ENCODE data around the gene GRIP2.

The GRIP2 gene

DNA sequence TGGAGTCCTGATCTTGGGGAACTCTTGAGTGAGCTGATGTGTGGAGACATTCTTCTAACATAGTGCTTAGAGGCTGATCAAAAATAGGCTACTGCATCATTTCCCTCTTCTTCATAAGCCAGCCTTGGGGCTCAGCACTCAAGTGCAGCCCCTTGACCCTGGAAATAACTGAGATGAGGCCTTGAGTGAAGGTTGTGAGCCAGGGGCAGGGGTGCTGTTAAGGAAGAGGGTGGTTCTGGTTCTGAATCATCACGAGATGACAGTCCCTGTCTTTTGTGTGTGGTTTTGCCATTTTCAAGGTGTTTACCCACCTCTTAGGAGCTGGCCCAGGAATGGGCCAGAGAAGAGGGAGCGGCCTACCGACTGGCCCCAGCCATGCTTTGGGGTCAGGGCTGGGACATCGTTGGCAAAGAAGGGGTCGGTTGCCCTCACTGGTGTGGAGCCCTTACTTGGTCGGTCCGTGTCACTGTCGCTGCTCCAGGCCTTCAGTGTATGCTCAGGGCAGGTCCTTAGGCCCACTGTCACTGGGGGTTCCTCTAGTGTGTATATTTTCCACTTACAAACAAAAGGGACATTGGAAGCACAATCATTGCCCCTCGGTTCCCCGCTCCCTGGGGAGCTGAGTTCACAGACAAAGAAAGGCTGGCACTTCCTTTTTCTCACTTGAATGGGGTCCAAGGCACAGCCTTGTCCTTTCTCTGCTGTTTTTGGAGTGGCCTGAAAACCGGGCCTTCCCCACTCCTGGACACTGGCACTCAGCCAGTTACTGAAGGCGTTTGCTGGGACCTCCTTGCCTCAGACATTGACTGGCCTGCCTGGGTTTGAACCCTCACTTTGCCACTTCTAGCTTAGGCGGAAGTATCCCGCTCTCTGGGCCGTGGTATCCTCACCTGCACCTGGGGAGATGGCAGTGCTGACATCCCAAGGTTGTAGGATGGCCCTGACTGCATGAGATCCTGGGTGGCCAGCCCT, 91.1 kb downstream of the GRIP2 start:
- no peak for DNase-seq

DNA sequence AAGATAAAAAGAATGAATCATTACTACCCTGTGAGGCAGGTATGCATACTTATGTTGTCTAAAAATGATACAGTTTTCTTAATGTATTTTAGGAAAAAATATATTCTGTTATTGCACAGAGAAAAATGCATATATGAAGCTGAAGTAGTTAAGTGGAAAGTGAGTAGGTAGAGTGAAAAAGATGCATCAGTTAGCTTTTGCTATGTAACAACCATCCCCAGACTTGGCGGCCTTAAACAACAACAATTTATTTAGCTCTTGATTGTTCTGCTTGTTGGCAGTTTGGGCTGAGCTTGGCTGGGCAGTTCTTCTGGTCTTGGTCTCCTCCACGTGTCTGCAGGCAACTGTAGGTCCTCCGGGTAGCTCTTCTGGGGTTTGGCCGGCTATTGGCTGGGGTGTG, 92.1 kb downstream of the GRIP2 start:
- no peak for DNase-seq

DNA sequence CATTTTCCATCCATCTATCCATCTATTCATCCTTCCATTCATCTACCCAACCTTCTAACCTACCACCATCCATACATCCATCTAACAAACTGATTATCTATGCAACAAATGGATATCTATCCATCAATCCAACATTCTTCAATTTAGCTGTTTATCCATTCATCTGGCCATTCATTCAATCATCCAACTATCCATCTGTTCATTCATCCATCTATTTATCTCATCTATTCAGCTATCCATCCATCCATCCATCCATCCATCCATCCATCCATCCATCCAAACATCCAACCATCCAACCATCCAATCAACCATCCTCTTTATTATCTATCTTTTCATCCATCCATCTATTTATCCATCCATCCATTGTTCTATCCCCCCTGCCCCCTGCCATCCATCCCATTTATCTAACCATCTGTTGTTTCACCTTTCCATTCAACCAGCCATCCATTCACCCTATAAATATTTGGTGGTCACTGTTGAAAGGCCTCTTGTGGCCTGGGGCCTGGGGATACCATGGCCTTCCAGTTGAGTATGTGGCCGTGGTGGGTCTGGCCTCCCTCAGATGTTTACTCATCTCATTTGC, 93.1 kb downstream of the GRIP2 start:
- no peak for DNase-seq

DNA sequence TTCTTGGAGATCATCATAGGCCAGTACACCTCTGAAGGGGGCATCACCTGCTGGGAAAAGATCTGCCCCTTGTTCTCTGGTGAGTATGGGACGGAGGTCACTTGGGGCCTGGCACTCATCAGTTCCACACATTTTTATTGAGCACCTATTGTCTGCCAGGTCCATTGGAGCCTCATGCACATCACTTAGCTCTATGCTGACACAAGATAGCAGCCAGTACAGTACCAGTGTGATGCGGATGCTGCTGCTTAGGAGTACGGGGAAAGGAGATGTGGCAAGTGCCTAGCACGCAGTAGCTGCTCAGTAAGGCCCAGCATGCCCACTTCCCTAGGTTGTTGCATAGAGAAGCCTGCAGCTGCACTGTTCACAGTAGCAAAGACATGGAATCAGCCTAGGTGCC, 94.4 kb downstream of the GRIP2 start:
- DNase-seq, result no peak

DNA sequence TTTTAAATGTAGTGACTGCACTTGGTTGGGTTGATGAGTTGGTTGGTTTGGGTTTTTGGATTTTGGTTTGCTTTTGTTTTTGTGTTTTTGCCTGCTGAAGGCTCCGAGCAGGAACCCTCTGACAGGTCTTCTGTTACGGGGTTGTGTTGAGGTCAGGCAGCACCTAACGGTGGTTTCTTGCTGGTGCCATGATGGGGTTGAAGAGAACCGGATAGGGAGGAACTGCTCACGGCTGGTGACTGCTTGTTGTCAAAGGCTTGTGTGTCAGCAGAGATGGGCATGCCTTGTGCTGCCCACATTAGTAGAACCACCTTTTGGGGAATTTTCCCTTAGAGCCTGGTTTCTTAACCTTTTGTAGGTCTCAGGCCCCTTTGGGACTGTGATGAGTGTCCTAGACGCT, 95.8 kb downstream of the GRIP2 start:
- DNase-seq, result no peak

DNA sequence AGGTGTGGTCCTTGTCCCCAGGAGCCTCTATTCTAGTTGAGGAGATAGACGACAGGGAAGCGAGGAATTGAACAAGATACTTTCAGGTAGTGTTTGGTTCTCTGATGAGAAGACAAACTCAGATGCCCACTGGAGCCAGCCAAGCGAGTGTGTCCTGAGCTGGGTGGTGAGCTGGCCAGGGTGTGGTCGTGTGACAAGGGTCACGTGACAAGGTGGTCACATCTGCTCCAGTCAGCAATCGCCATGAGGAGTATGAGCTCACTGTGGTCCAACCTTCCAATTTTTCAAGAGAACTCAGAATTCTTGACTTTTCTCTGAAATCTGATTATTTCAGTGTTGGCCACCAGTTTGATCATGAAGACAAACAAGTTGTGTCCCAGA, 98.2 kb downstream of the GRIP2 start:
- DNase-seq, result no peak

DNA sequence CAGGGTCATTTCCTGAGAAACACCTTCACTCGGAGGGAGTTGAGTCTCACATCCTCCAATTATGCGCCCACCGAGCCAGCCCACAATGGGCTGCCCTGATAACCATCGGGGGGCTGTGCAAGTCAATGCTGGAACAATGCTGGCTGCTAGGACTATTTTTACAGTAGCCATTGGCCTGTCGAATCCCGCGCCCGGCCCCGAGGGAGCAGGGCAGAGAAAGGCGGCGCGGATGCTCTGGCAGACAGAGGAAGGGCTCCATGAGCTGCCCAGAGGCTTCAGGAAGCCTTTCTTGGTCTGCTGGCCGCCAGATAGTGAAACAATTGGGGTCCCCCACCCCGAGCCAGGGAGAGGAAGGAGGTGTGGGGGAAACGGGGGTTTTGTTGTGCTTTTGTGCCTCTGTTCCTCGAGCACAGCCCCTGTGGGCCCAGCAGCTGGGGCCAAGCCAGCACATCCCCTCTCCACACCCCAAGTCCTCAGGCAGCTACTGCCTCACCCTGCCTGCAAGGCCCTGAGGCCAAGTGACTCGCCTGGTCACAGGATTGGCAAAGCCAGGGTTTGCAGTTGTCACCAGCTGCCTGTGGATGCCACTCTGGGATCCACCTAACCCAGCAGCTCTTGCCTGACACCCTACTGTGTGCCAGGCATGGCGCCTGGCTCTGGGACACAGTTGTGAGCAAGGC, 98.8 kb downstream of the GRIP2 start:
- DNase-seq, result no peak

DNA sequence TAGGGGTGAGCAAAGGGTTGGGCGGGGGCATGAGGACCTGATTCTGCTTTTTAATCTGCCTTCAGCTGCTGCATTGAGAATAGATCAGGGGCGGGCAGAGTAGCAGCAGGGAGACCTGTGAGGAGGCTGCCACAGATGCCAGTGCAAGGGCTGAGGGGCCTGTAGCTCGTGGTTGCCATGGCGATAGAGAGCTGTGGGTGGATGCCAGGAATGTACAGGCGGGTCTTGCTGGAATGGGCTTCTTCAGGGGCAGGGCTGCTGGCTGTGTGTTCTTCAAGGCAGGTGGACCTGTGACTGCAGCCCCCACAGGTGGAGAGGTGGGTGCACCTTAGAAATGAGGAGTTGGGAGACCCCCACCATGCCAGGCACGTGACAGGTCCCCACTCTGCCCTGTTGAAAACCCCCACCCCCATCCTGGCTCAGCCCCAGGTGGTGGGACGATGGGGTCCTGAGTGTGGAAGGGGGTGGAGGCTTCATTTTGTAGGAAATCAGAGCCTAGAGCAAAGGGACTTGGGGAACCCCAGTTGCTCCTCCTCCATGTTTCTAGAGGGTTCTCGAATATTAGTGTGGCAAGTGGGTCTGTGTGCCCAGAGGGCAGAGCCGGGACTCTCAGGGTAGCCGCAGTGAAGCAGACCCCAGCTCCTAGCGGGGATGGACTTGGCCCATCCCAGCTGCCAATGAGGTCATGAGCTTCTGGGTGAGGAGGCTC, 99.5 kb downstream of the GRIP2 start:
- DNase-seq, result peak; percentile 64

DNA sequence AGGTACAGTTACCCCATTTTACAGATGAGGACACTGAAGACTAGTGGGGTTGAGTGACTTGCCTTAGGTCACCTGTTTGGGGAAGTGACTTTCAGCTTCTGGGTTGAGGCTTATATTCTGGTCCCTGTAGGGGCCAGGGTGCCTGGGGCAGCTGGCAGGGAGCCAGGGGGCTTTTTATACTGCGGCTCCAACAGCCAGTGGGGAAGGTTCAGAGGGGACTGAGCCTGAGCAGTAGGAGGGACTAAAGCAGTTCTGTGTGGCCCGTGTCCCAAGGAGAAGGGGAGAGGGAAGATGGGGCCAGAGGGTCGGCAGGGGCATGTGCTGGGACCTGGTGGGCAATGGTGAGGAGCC, 100.0 kb downstream of the GRIP2 start:
- DNase-seq, result no peak

DNA sequence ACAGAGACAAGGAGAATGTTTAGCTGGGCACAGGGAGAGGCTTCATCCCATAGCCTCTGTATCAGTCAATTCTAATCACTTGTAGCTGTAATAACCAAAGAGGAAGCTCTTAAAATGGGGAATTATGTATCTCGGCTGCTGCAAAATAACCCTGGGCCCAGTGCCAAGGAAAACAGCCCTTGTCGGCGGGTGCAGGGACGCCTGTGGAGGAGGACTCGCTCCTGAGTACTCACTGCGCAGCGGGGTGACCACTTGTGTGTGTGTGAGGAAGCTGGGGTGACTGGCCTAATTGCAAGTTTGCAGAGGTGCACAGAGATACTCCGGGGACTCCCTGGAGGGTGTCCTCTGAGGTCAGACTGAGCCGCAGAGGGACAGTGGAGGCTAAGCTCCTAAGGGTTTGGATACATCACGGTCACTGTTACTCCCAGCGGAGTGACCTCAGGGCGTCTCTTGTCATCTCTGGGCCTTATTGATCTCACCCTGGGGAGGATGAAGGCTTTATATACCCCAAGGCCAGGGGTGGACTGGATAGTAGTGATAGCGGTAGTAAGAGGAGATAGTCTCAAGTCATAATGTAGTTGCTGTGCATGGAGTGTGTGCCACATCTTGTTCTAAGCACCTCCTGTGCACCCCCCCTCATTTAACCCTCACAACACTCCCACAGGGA, 100.5 kb downstream of the GRIP2 start:
- DNase-seq, result peak; percentile 85

All from NCI-H1105 treated with DMSO at 0.1 percent for 48 hours (cell line).